Measurements from ENCODE around the gene GATB.

The GATB gene

DNA sequence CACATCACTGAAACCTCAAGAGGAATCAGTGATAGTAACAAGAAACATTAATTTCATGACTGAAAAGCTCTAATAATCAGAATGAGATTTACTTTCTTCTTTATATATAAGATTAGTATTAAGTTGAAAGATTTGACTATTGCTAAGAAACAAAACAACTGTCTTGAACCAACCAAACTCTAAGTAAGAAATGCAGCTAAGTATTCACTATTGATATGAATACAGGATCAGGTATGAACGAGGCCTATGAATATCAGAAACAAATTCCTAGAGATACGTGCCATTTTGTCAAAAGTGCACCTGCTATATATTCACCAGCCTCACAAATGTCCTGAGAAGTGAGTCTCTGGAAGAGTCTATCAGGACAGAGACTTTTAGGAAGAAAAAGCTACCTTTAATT, 32.1 kb downstream of the GATB start:
- no peak for DNase-seq

GRCh38 chr4:151728006-151728405, 32.8 kb downstream of the GATB start:
- no peak for DNase-seq

GRCh38 chr4:151727365-151727764, 33.4 kb downstream of the GATB start:
- DNase-seq: no peak

DNA sequence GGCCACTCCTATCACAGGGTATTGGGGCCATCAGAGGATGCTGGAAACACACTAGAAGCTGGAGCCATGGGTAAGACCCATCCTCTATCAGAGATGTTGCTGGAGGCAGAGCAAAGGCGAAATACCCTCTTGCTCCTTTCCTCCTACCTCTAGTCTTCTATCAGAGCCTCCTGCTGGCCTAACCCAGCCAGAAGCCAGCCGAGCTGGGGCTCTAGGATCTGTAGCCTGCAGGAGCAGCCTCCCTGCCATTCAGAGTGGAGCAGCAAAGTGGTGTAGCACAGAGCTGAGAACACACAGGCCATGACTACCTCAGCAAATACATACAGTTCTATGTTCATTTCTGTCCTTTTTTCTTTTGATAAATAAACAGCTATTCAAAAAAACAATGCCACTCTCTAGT, 35.7 kb downstream of the GATB start:
- DNase-seq: no peak

DNA sequence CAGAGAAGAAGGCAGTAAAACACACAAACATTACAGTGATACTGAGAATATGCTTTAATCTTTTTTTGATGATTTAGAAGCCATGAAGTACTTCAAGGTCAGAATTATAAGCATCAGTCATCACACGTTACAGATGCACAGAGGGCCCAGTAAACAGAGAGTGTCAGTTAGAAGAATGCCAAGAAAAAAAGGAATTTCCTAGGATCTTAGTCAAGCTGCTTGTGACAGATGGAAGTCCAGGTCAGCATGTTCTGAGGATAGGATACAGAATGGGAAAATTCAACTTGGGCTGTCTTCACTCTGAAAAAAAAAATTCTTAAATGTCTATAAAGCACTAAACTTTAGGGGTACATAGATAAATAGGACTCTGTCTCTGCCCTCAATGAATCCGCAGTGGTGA, 38.9 kb downstream of the GATB start:
- no peak for DNase-seq

- no peak for DNase-seq
These were observed 39.3 kb downstream of the GATB start for GRCh38 chr4:151721466-151721865.

DNA sequence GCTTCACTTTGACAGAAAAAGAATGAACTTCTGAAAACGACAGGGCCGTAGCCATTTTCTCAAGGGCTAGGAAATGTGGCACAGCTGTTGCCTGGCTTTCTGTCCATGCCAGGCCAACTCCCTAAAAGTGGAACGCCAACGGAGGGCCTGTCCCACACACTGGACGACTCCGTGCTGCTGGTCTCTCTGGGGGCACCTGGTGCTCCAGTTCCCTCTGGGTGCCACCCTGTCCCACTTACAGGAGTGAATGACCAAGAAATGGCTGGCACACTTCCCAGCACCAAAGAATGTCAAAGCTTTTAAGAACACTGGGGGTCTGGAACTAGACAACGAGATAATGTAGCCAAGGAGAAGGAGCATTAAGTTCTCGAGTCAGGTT, 40.9 kb downstream of the GATB start:
- DNase-seq: no peak

GRCh38 chr4:151718984-151719955, 41.5 kb downstream of the GATB start:
- no peak for DNase-seq

GRCh38 chr4:151717909-151718628, 42.7 kb downstream of the GATB start:
- no peak for DNase-seq

DNA sequence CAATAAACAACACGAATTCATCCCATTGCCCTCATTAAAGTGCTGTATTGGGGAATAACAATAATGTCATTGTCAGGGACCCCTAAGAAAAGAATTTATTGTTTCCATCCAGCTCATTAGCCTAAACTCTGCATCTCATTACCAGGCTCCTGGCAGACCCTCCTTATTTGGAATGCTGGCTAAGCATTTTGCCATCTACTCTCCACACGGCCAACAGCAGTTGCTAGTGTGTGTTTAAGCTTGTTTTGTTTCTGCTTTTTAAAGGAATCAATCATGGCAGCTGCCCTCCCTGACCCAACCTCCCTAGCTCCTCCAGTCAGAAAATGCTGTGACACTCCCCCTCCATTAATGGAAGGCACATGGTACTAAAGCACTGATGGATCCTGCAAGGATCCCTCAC, 43.5 kb downstream of the GATB start:
- no peak for DNase-seq

- no peak for DNase-seq
These were observed 44.5 kb downstream of the GATB start for GRCh38 chr4:151716324-151716723.

DNA sequence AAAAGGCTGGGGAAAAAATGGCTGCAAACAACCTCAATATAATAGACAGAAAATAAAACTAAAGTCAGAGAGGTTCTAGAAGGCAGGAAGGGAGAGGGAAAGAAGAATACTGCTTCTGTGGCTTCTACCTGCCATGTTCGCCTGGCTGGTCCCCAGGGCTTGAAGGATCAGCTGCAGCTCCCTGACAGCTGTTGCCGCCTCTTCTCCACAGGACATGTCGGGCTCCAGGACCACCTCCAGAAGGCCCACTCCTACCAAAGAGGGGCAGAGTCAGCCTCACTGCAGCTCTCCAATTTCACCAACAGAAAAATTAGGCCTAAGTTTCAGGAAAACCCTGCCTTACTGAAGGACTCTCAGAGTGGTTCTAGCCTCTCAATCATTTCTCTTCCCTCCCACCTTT, 44.9 kb downstream of the GATB start:
- no peak for DNase-seq

DNA sequence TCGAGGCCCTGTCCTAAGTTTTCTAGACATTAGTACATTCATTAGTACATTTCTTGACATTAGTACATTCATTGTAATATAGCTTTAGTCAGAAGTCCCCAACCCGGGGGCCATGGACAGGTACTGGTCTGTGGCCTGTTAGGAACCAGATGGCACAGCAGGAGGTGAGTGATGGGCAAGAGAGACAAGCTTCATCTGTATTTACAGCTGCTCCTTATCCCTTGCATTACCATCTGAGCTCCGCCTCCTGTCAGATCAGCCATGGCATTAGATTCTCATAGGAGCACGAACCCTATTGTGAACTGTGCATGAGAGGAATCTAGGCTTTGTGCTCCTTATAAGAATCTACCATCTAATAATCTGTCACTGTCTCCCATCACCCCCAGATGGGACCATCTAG, 48.0 kb downstream of the GATB start:
- no peak for DNase-seq

- DNase-seq: no peak
These were observed 49.2 kb downstream of the GATB start for GRCh38 chr4:151711646-151712045.

- DNase-seq: no peak
These were observed 51.2 kb downstream of the GATB start for GRCh38 chr4:151709587-151709986.

- no peak for DNase-seq
These were observed 51.7 kb downstream of the GATB start for GRCh38 chr4:151709071-151709470.

DNA sequence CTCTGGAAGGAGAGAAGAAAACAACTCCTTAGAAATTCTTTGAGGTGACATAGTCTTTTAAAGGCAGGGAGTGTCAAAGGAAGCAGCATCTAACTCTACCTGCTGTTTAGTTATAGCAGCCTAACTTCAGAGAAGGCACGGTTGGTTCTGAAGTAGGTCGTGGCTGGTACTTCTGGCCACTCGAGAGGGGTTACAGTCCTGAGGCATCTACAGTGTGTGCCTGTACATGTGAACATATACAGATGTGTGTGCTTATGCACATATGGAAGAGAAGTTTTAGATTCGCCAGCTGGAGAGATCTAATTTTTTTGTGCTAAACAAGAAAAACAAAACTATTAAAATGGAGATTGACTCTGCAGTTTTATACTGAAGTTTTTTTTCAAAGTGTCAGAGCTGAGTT, 52.7 kb downstream of the GATB start:
- no peak for DNase-seq

- no peak for DNase-seq
These were observed 57.4 kb downstream of the GATB start for GRCh38 chr4:151703401-151703800.

GRCh38 chr4:151702256-151702655, 58.6 kb downstream of the GATB start:
- no peak for DNase-seq

DNA sequence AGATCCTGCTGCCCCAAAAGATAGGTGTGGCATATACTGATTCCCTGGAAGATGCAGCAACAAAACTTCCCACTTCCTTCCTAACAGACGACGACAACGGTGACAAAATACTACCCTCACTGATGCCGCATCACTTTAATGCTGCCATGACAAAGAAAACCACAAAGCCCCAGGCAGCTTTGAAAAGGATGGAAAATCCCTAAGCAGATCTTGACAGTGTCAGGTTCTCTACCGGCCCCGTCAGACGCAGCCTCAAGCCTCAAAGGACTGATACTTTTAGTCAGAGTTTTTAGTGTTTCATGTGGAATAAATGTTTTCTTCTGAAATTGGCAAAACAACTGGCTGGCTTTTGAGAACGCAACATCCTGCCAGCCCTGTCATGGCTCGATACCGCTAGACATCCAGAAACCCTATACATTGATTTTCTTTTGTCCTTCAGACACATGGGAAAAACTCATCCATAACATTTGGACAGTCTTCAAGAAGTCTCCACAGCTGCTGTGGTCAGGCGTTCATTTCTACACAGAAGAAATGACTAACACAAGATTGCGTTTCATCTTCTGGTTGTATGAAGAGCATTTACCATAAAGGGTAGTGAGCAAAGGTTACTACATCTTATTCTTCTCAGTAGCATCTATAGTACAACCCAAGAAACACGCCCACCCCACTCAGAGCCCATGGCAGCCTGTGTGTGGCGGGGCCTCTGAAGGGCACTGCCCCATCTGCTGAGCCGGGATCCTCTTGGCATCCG, 60.1 kb downstream of the GATB start:
- DNase-seq: no peak

DNA sequence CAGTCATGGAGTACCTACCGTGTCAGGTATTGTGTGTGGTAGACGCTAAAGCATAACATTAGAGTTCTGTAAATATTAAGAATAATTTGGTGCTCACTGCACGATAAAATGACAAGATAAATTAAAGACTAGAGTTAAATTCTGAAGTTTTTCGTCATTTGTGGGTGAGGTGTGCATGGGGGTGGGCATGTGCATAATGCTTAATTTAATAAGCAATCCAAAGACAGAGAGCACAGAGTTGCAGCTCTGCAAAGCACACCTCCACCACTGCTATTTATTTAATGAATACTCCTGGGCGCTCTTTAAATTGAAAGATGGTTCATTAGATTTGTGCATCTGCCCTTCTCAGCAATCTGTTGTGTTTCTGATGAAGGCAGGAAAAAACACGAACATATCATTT, 62.6 kb downstream of the GATB start:
- DNase-seq: no peak

GRCh38 chr4:151694961-151695720, 65.7 kb downstream of the GATB start:
- no peak for DNase-seq

Data from fibroblast of skin of right quadriceps (primary cell).